Suprapubic skin (tissue), 4 donors: ENCODE results near the gene PTK6.

ENCODE experiments used
- POLR2A ChIP-seq, 2 donors: fragments of 450-650 bp; IDR thresholded peaks; one replicate each; pipeline ENCODE4 v1.6.1; 2017; ENCODE audit warnings: antibody characterized with exemption in 2 of 2, mild to moderate bottlenecking in 2 of 2, moderate library complexity in 2 of 2
- POLR2AphosphoS5 ChIP-seq, 3 donors: sonication (generic); formaldehyde crosslinking; IDR thresholded peaks; one replicate each; pipeline ENCODE4 v1.6.1; 2017; ENCODE audit warnings: antibody characterized with exemption in 3 of 3
- TF ChIP-seq, protein P1 (sequence below), 2 donors: fragments of 200-600 bp in 1 of 2; fragments of 450-650 bp in 1 of 2; sonication (generic) in 1 of 2; IDR thresholded peaks; one replicate each; pipeline ENCODE4 v1.5.1; 2016 to 2019; ENCODE audit warnings: antibody characterized with exemption in 2 of 2, mild to moderate bottlenecking in 1 of 2, moderate library complexity in 1 of 2

- TF ChIP-seq POLR2A (IDR thresholded peaks at IDR 0.05), result no peak
- TF ChIP-seq, protein P1, sequence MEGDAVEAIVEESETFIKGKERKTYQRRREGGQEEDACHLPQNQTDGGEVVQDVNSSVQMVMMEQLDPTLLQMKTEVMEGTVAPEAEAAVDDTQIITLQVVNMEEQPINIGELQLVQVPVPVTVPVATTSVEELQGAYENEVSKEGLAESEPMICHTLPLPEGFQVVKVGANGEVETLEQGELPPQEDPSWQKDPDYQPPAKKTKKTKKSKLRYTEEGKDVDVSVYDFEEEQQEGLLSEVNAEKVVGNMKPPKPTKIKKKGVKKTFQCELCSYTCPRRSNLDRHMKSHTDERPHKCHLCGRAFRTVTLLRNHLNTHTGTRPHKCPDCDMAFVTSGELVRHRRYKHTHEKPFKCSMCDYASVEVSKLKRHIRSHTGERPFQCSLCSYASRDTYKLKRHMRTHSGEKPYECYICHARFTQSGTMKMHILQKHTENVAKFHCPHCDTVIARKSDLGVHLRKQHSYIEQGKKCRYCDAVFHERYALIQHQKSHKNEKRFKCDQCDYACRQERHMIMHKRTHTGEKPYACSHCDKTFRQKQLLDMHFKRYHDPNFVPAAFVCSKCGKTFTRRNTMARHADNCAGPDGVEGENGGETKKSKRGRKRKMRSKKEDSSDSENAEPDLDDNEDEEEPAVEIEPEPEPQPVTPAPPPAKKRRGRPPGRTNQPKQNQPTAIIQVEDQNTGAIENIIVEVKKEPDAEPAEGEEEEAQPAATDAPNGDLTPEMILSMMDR (IDR thresholded peaks at IDR 0.05), result peak; percentile 63 to 94
- TF ChIP-seq POLR2AphosphoS5 (IDR thresholded peaks at IDR 0.05), result no peak
These were observed 41.2 kb downstream of the PTK6 start for GRCh38 chr20:63495741-63496595.
